ENCODE data around the gene GLB1L2. TPM values are rescaled to one million over a fixed set of nuclear protein-coding genes. Genes with fewer than 3 reads are reported as not detected.

The GLB1L2 gene
- total RNA-seq, 1 experiment from 2014 or later = 19.0 TPM

GRCh38 chr11:134382257-134382656 is 50.5 kb downstream of the GLB1L2 start:
- BruUV-seq (replicated peaks) = no TSS peak
- intact Hi-C loops (cut with micrococcal nuclease; ENCODE audit: unreplicated experiment) = no loop called here
- CTCF ChIA-PET = no interaction called here

GRCh38 chr11:134382830-134383229 is 51.0 kb downstream of the GLB1L2 start:
- Mint-ChIP-seq H3K9me3 (ENCODE audit: low read depth, unreplicated experiment) (no peaks in the 10 kb centered on the region), H3K27ac (ENCODE audit: unreplicated experiment) (no peak overlapping the region), H3K36me3 (ENCODE audit: insufficient read depth, unreplicated experiment) (peaks cover 7% of the 10 kb centered on the region), H3K4me1 (ENCODE audit: low read depth, unreplicated experiment) (peaks cover 8% of the 10 kb centered on the region), H3K27me3 (ENCODE audit: unreplicated experiment) (peaks cover 32% of the 10 kb centered on the region), H3K4me3 (ENCODE audit: low read depth, unreplicated experiment) (no peak overlapping the region)
- BruUV-seq (replicated peaks) = no TSS peak
- intact Hi-C loops (cut with micrococcal nuclease; ENCODE audit: unreplicated experiment) = no loop called here
- no peak for DNase-seq
- TF ChIP-seq, protein P1, sequence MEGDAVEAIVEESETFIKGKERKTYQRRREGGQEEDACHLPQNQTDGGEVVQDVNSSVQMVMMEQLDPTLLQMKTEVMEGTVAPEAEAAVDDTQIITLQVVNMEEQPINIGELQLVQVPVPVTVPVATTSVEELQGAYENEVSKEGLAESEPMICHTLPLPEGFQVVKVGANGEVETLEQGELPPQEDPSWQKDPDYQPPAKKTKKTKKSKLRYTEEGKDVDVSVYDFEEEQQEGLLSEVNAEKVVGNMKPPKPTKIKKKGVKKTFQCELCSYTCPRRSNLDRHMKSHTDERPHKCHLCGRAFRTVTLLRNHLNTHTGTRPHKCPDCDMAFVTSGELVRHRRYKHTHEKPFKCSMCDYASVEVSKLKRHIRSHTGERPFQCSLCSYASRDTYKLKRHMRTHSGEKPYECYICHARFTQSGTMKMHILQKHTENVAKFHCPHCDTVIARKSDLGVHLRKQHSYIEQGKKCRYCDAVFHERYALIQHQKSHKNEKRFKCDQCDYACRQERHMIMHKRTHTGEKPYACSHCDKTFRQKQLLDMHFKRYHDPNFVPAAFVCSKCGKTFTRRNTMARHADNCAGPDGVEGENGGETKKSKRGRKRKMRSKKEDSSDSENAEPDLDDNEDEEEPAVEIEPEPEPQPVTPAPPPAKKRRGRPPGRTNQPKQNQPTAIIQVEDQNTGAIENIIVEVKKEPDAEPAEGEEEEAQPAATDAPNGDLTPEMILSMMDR (IDR thresholded peaks at IDR 0.05; ENCODE audit: unreplicated experiment) = no peak
- CTCF ChIA-PET = no interaction called here

More at GRCh38 chr11:134382257-134382656, 50.5 kb downstream of the GLB1L2 start:
- peaks cover 27% of the 10 kb centered on the region for H3K27me3 Mint-ChIP-seq (ENCODE audit: unreplicated experiment)
- DNase-seq = no peak
- no peaks in the 10 kb centered on the region for H3K9me3 Mint-ChIP-seq (ENCODE audit: low read depth, unreplicated experiment)
- peaks cover 8% of the 10 kb centered on the region for H3K36me3 Mint-ChIP-seq (ENCODE audit: insufficient read depth, unreplicated experiment)
- H3K27ac Mint-ChIP-seq (ENCODE audit: unreplicated experiment) = no peak overlapping the region
- H3K4me3 Mint-ChIP-seq (ENCODE audit: low read depth, unreplicated experiment) = no peak overlapping the region
- H3K4me1 Mint-ChIP-seq (ENCODE audit: low read depth, unreplicated experiment) = peaks cover 8% of the 10 kb centered on the region
- TF ChIP-seq, protein P1 (IDR thresholded peaks at IDR 0.05; ENCODE audit: unreplicated experiment) = no peak

DNA sequence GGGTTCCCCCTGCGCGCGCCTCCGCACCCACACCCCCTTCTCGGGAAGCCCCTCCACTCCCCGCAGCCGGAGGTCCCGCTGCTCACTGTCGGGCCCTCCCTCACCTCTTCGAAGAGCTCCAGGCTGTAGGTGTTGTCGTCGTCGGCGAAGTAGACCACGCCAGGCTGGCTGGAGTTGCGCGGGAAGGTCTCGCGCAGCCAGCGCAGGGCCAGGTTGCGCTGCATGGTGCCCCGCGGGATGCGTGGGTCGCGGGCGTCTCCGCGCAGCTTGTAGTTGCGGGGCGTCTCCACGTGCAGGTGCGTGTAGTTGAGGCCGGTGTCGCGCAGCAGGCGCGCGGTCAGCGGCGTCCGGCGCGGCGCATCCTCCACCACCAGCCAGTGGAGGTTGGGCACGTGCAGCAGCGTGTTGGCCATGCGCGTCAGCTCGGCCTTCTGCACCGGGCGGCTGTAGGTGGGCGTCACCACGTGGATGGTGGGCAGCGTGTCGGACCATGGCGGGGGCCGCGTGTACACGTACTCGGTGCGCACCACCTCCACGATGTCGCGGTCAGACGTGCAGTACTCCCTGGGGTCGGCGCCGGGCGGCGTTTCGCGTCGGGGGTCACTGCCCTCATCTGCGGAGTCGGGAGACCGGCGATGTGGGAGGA is 51.9 kb downstream of the GLB1L2 start:
- Mint-ChIP-seq H3K9me3 (ENCODE audit: low read depth, unreplicated experiment) (no peaks in the 10 kb centered on the region), H3K27me3 (ENCODE audit: unreplicated experiment) (peaks cover 32% of the 10 kb centered on the region), H3K4me1 (ENCODE audit: low read depth, unreplicated experiment) (peaks cover 8% of the 10 kb centered on the region), H3K36me3 (ENCODE audit: insufficient read depth, unreplicated experiment) (peaks cover 7% of the 10 kb centered on the region), H3K4me3 (ENCODE audit: low read depth, unreplicated experiment) (no peak overlapping the region), H3K27ac (ENCODE audit: unreplicated experiment) (no peak overlapping the region)
- intact Hi-C loops (cut with micrococcal nuclease; ENCODE audit: unreplicated experiment) = no loop called here
- CTCF ChIA-PET = no interaction called here
- no peak for DNase-seq
- TF ChIP-seq, protein P1 (IDR thresholded peaks at IDR 0.05; ENCODE audit: unreplicated experiment) = no peak
- no TSS peak for BruUV-seq (replicated peaks)

GRCh38 chr11:134384406-134384805 is 52.6 kb downstream of the GLB1L2 start:
- DNase-seq = no peak
- Mint-ChIP-seq H3K27me3 (ENCODE audit: unreplicated experiment) (peaks cover 32% of the 10 kb centered on the region), H3K4me3 (ENCODE audit: low read depth, unreplicated experiment) (no peak overlapping the region), H3K4me1 (ENCODE audit: low read depth, unreplicated experiment) (peaks cover 8% of the 10 kb centered on the region), H3K27ac (ENCODE audit: unreplicated experiment) (no peak overlapping the region), H3K9me3 (ENCODE audit: low read depth, unreplicated experiment) (no peaks in the 10 kb centered on the region), H3K36me3 (ENCODE audit: insufficient read depth, unreplicated experiment) (peaks cover 7% of the 10 kb centered on the region)
- TF ChIP-seq, protein P1 (IDR thresholded peaks at IDR 0.05; ENCODE audit: unreplicated experiment) = no peak
- BruUV-seq (replicated peaks) = no TSS peak
- intact Hi-C loops (cut with micrococcal nuclease; ENCODE audit: unreplicated experiment) = no loop called here
- CTCF ChIA-PET = no interaction called here

Data from Calu3 (cell line).